Mesendoderm (in vitro differentiated cells): Measurements from ENCODE around the gene MTCH1.

ENCODE experiments used
- DNase-seq: peaks from one replicate; pipeline ENCODE4 v3.0.0; 2013
- H2AK5ac ChIP-seq: 2 replicates; pipeline ENCODE4 v1.6.1; 2013; ENCODE audit warnings: low read length, inconsistent platforms
- H2BK120ac ChIP-seq: 2 replicates; pipeline ENCODE4 v1.6.1; 2013; ENCODE audit warnings: low read depth, mild to moderate bottlenecking, low read length, moderate library complexity, mixed read lengths
- H2BK15ac ChIP-seq: replicated peaks from 2 replicates; pipeline ENCODE4 v1.6.1; 2013; ENCODE audit warnings: low read depth, mild to moderate bottlenecking, moderate library complexity
- H2BK5ac ChIP-seq: 2 replicates; pipeline ENCODE4 v1.6.1; 2013; ENCODE audit warnings: low read length, inconsistent platforms
- H3K18ac ChIP-seq: 2 replicates; pipeline ENCODE4 v1.6.1; 2013; ENCODE audit warnings: mild to moderate bottlenecking, low read length, mixed read lengths
- H3K23ac ChIP-seq: one replicate; pipeline ENCODE4 v1.6.1; 2013; ENCODE audit warnings: low read length
- H3K27ac ChIP-seq: 2 replicates; pipeline ENCODE4 v1.5.1; 2013; ENCODE audit warnings: low read depth, mild to moderate bottlenecking, inconsistent platforms, low read length, moderate library complexity
- H3K27me3 ChIP-seq: 2 replicates; pipeline ENCODE4 v1.6.1; 2013; ENCODE audit warnings: low read length, control low read depth, mild to moderate bottlenecking, inconsistent platforms; ENCODE audit not compliant: insufficient read depth, poor library complexity
- H3K36me3 ChIP-seq: 2 replicates; pipeline ENCODE4 v1.6.1; 2013; ENCODE audit warnings: low read length, inconsistent platforms; ENCODE audit not compliant: control insufficient read depth, insufficient read depth
- H3K4ac ChIP-seq: one replicate; pipeline ENCODE4 v1.6.1; 2013; ENCODE audit warnings: low read depth, mild to moderate bottlenecking, low read length, moderate library complexity
- H3K4me1 ChIP-seq: 2 replicates; pipeline ENCODE4 v1.6.1; 2013; ENCODE audit warnings: low read depth, low read length, inconsistent platforms; ENCODE audit not compliant: control insufficient read depth
- H3K4me2 ChIP-seq: 2 replicates; pipeline ENCODE4 v1.6.1; 2013; ENCODE audit warnings: low read length
- H3K4me3 ChIP-seq: 2 replicates; pipeline ENCODE4 v1.5.1; 2013; ENCODE audit warnings: mild to moderate bottlenecking, low read length
- H3K56ac ChIP-seq: one replicate; pipeline ENCODE4 v1.6.1; 2013; ENCODE audit warnings: low read length
- H3K79me1 ChIP-seq: 2 replicates; pipeline ENCODE4 v1.6.1; 2013; ENCODE audit warnings: low read length, inconsistent platforms
- H3K79me2 ChIP-seq: 2 replicates; pipeline ENCODE4 v1.6.1; 2013; ENCODE audit warnings: mild to moderate bottlenecking, low read length; ENCODE audit not compliant: control insufficient read depth, insufficient read depth
- H3K9ac ChIP-seq: 2 replicates; pipeline ENCODE4 v1.6.1; 2013; ENCODE audit warnings: low read length, inconsistent platforms
- H4K5ac ChIP-seq: one replicate; pipeline ENCODE4 v1.6.1; 2013; ENCODE audit warnings: low read length
- H4K8ac ChIP-seq: one replicate; pipeline ENCODE4 v1.6.1; 2013; ENCODE audit warnings: low read depth, mild to moderate bottlenecking, control low read depth, low read length, moderate library complexity
- WGBS: extraction: QIAGEN DNeasy Blood & Tissue Kit; methylation state at CpG from one replicate; pipeline ENCODE4 v1.1.7; 2013; ENCODE audit warnings: low lambda C conversion rate, missing lambda C conversion rate; ENCODE audit not compliant: insufficient coverage; ENCODE audit errors: extremely low coverage; 5-methylcytosine and 5-hydroxymethylcytosine counted together

Gene MTCH1

GRCh38 chr6:37006793-37007339 is 20.9 kb upstream of the MTCH1 start:
- no peak overlapping the region for H3K27ac ChIP-seq
- H3K27me3 ChIP-seq, result no peaks in the 10 kb centered on the region
- DNase-seq, result no peak
- no peaks in the 10 kb centered on the region for H3K36me3 ChIP-seq
- H2BK5ac ChIP-seq, result no peak overlapping the region
- H3K4ac ChIP-seq, result no peak overlapping the region
- no peak overlapping the region for H3K56ac ChIP-seq
- H4K8ac ChIP-seq, result no peak overlapping the region
- no peak overlapping the region for H2BK120ac ChIP-seq
- H3K4me1 ChIP-seq, result no peaks in the 10 kb centered on the region
- H3K18ac ChIP-seq, result no peak overlapping the region
- H4K5ac ChIP-seq, result no peak overlapping the region
- WGBS, result no CpG with 5 or more reads among the region's 5 CpGs
- H2AK5ac ChIP-seq, result no peak overlapping the region
- H3K9ac ChIP-seq, result no peak overlapping the region
- no peak overlapping the region for H3K23ac ChIP-seq
- no peaks in the 10 kb centered on the region for H3K79me1 ChIP-seq
- no peak overlapping the region for H3K4me2 ChIP-seq
- no peak overlapping the region for H3K4me3 ChIP-seq
- no peak overlapping the region for H2BK15ac ChIP-seq
- no peaks in the 10 kb centered on the region for H3K79me2 ChIP-seq

- Histone ChIP-seq H4K8ac (no peak overlapping the region), H3K27me3 (no peaks in the 10 kb centered on the region), H3K27ac (no peak overlapping the region), H2BK120ac (no peak overlapping the region), H2BK5ac (no peak overlapping the region), H3K9ac (no peak overlapping the region), H3K36me3 (no peaks in the 10 kb centered on the region), H3K79me1 (no peaks in the 10 kb centered on the region), H2BK15ac (no peak overlapping the region), H3K23ac (no peak overlapping the region), H3K4me1 (no peaks in the 10 kb centered on the region), H3K4me2 (no peak overlapping the region), H3K18ac (no peak overlapping the region), H3K56ac (no peak overlapping the region), H3K4ac (no peak overlapping the region), H3K4me3 (no peak overlapping the region), H2AK5ac (no peak overlapping the region), H3K79me2 (no peaks in the 10 kb centered on the region), H4K5ac (no peak overlapping the region)
- no peak for DNase-seq
- no CpG with 5 or more reads among the region's 13 CpGs for WGBS
These were observed 20.0 kb upstream of the MTCH1 start for GRCh38 chr6:37005827-37006567.

GRCh38 chr6:37005061-37005810 is 19.2 kb upstream of the MTCH1 start, which contains the start of gene FGD2:
Gene FGD2, plus strand, starts transcription at chr6:37005655. Its CDS starts 163 bp downstream, at chr6:37005818.
- no peak within 1 kb of the TSS for H2BK5ac ChIP-seq
- H3K18ac ChIP-seq, result no peak within 1 kb of the TSS
- H2BK15ac ChIP-seq, result no peak within 1 kb of the TSS
- H4K5ac ChIP-seq, result no peak within 1 kb of the TSS
- no peak within 1 kb of the TSS for H4K8ac ChIP-seq
- H3K79me2 ChIP-seq, result no peaks in the 10 kb centered on the region
- DNase-seq, result no peak
- H3K56ac ChIP-seq, result no peak within 1 kb of the TSS
- no peak within 1 kb of the TSS for H3K23ac ChIP-seq
- no peak within 1 kb of the TSS for H3K4me3 ChIP-seq
- WGBS, result no CpG with 5 or more reads among the region's 14 CpGs
- H3K9ac ChIP-seq, result no peak within 1 kb of the TSS
- no peaks in the 10 kb centered on the region for H3K27me3 ChIP-seq
- no peaks in the 10 kb centered on the region for H3K36me3 ChIP-seq
- H3K4ac ChIP-seq, result no peak within 1 kb of the TSS
- no peak within 1 kb of the TSS for H3K27ac ChIP-seq
- no peaks in the 10 kb centered on the region for H3K79me1 ChIP-seq
- no peak within 1 kb of the TSS for H2AK5ac ChIP-seq
- H3K4me2 ChIP-seq, result no peak within 1 kb of the TSS
- no peaks in the 10 kb centered on the region for H3K4me1 ChIP-seq
- no peak within 1 kb of the TSS for H2BK120ac ChIP-seq

- Histone ChIP-seq H2BK120ac (no peak overlapping the region), H4K5ac (no peak overlapping the region), H3K79me2 (no peaks in the 10 kb centered on the region), H4K8ac (no peak overlapping the region), H3K23ac (no peak overlapping the region), H3K4me3 (no peak overlapping the region), H3K18ac (no peak overlapping the region), H3K27ac (no peak overlapping the region), H3K36me3 (no peaks in the 10 kb centered on the region), H2BK15ac (no peak overlapping the region), H3K79me1 (no peaks in the 10 kb centered on the region), H3K27me3 (no peaks in the 10 kb centered on the region), H2BK5ac (no peak overlapping the region), H3K4me2 (no peak overlapping the region), H3K4me1 (no peaks in the 10 kb centered on the region), H2AK5ac (no peak overlapping the region), H3K4ac (no peak overlapping the region), H3K56ac (no peak overlapping the region), H3K9ac (no peak overlapping the region)
- no peak for DNase-seq
- no CpG with 5 or more reads among the region's 11 CpGs for WGBS
These were observed 18.3 kb upstream of the MTCH1 start for GRCh38 chr6:37004044-37004980.

DNA sequence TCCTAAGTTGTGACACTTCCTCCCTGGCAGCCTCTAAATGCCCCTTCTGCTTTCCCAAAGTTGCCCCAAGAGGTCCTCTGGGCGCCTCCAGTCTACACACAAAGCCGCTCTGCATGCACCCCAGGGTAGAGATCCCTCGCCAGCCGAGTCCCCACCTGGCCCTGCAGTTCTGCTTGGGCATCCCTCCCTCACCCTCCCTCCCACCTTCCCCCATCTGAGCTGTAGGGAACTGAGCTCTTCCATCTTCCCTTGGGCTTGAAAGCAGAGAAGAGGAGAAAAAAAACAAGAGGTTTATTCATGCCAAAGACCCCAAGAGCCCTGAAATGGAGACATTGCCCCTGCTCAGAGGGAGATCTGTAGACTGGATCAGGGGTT is 13.7 kb upstream of the MTCH1 start:
- H3K9ac ChIP-seq, result no peak overlapping the region
- H3K27me3 ChIP-seq, result no peaks in the 10 kb centered on the region
- no peaks in the 10 kb centered on the region for H3K79me2 ChIP-seq
- H2BK5ac ChIP-seq, result no peak overlapping the region
- H3K79me1 ChIP-seq, result no peaks in the 10 kb centered on the region
- H3K27ac ChIP-seq, result no peak overlapping the region
- no peak overlapping the region for H3K4ac ChIP-seq
- no peak overlapping the region for H4K8ac ChIP-seq
- no peak overlapping the region for H3K18ac ChIP-seq
- no peak overlapping the region for H4K5ac ChIP-seq
- no peak overlapping the region for H3K4me3 ChIP-seq
- no peaks in the 10 kb centered on the region for H3K36me3 ChIP-seq
- no peak overlapping the region for H3K4me2 ChIP-seq
- H3K23ac ChIP-seq, result no peak overlapping the region
- H2BK15ac ChIP-seq, result no peak overlapping the region
- no peak overlapping the region for H2BK120ac ChIP-seq
- H3K56ac ChIP-seq, result no peak overlapping the region
- WGBS, result no CpG with 5 or more reads among the region's 4 CpGs
- H2AK5ac ChIP-seq, result no peak overlapping the region
- no peaks in the 10 kb centered on the region for H3K4me1 ChIP-seq
- no peak for DNase-seq
